Fibroblast of lung (primary cell): ENCODE data around the gene DARS1. TPM values are rescaled to one million over a fixed set of nuclear protein-coding genes. Genes with fewer than 3 reads are reported as not detected.

ENCODE experiments used
- DNase-seq, 2 donors: peaks; one replicate each; pipeline versions ENCODE4 v3.0.0 to v3.0.0-alpha.2; 2010; ENCODE audit warnings: low read depth in 2 of 2
- H2AFZ ChIP-seq: 2 replicates; pipeline ENCODE4 v1.5.1; 2012; ENCODE audit warnings: low read length, control low read depth, inconsistent platforms
- H3K27ac ChIP-seq: 2 replicates; pipeline ENCODE4 v1.5.1; 2011; ENCODE audit warnings: low read length, control low read depth; ENCODE audit not compliant: insufficient read depth
- H3K27me3 ChIP-seq: 2 replicates; pipeline ENCODE4 v1.5.1; 2011; ENCODE audit warnings: mild to moderate bottlenecking, low read length; ENCODE audit not compliant: control insufficient read depth, insufficient read depth
- H3K36me3 ChIP-seq: 2 replicates; pipeline ENCODE4 v1.5.1; 2011; ENCODE audit warnings: low read length; ENCODE audit not compliant: control insufficient read depth, insufficient read depth
- H3K4me1 ChIP-seq: 2 replicates; pipeline ENCODE4 v1.5.1; 2011; ENCODE audit warnings: low read length; ENCODE audit not compliant: control insufficient read depth, insufficient read depth; ENCODE audit errors: extremely low read depth
- H3K4me2 ChIP-seq: 2 replicates; pipeline ENCODE4 v1.5.1; 2011; ENCODE audit warnings: low read length, control low read depth; ENCODE audit not compliant: insufficient read depth; ENCODE audit errors: extremely low read depth
- H3K4me3 ChIP-seq, 4 experiments: fragments of 200-600 bp in 1 of 4; sonication (generic) in 1 of 4; replicated peaks in 1 of 4; 2 replicates each; pipeline ENCODE4 v1.5.1; 2011 to 2016; ENCODE audit warnings: low read length in 4 of 4, low read depth in 3 of 4, mild to moderate bottlenecking in 3 of 4, control low read depth in 2 of 4, inconsistent platforms in 1 of 4, mixed read lengths in 1 of 4; ENCODE audit not compliant: insufficient read depth in 1 of 4; ENCODE audit errors: control extremely low read depth in 1 of 4
- H3K79me2 ChIP-seq: 2 replicates; pipeline ENCODE4 v1.5.1; 2012; ENCODE audit warnings: mild to moderate bottlenecking, low read length, inconsistent platforms; ENCODE audit not compliant: control insufficient read depth, insufficient read depth
- H3K9ac ChIP-seq: 2 replicates; pipeline ENCODE4 v1.5.1; 2011; ENCODE audit warnings: mild to moderate bottlenecking, low read length, control low read depth; ENCODE audit not compliant: insufficient read depth
- H3K9me3 ChIP-seq: 2 replicates; pipeline ENCODE4 v1.5.1; 2012; ENCODE audit warnings: low read depth, low read length; ENCODE audit not compliant: control insufficient read depth, insufficient read depth
- H4K20me1 ChIP-seq: 2 replicates; pipeline ENCODE4 v1.5.1; 2011; ENCODE audit warnings: low read length; ENCODE audit not compliant: control insufficient read depth, insufficient read depth; ENCODE audit errors: extremely low read depth
- EZH2 ChIP-seq: IDR thresholded peaks from 2 replicates; pipeline ENCODE4 v1.5.1; 2012; ENCODE audit warnings: low read length, control low read depth, mild to moderate bottlenecking; ENCODE audit errors: missing control alignments
- polyA plus RNA-seq, 2 donors: library from polyadenylated mRNA; depleted of rRNA in 1 of 2; stranded (reverse) in 1 of 2; unstranded in 1 of 2; fragments of >200 nt; gene quantifications; 2 replicates each; pipeline ENCODE4 v1.2.1, GENCODE V29; 2011 to 2012; ENCODE audit warnings: missing spikeins in 1 of 2
- total RNA-seq: library from RNA; depleted of rRNA; stranded (reverse); fragments of >200 nt; gene quantifications from 2 replicates; pipeline ENCODE4 v1.2.1, GENCODE V29; 2014
- TF ChIP-seq, protein P1 (sequence below), 2 donors: IDR thresholded peaks in 1 of 2; conservative IDR thresholded peaks in 1 of 2; 1 replicate in 1 of 2; 2 replicates in 1 of 2; pipeline ENCODE4 v1.5.1; 2011 to 2012; ENCODE audit warnings: low read length in 2 of 2, control low read depth in 1 of 2, inconsistent platforms in 1 of 2, low read depth in 1 of 2, mild to moderate bottlenecking in 1 of 2

Gene DARS1
- total and polyA plus RNA-seq, 2 donors (not counting 1 experiment from before 2014, with no cell fraction given), result 75.5 to 110 TPM

DNA sequence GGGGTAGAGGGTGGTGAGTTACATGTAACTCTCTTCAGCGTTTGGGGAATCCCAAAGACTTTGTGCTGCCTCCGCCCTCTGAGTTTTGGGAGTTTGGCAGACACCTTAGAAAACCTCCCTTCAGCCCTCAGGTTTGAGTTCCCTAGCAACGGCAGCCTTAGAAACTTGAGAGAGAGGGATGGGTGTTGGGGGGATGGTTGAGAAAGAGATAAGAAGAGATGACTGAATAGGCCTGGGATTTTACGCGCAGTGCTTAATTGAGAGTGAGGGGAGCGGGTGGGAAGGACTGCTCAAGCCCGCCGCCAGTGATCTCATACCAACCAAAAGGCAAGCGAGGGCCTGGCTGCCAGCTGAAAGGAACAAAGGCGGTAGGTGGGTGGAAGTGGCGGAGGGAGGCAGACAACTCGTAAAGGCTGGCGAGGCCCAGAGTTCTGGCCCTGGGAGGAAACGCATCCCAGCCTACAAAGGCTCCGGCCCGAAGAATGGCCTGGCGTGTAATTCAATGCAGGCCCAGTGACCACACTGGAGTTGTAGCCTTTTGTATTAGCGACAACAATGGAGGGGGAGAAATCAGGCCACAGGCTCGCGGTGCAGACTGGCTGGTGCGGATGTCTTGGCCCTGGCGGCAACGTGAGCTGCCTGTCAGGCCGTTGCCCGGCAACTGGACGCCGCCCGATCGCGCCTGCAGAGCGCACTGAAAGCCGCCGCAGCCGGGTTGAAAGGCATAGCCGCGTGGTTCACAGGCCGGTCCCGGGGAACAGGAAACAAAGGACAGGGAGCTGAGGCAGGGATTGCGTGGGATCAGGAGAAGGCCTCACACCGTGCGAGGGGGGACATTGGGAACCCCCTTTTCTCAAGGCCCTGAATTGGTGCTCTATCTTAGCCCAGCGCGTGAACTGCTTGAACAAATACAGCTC lies 39.9 kb upstream of the DARS1 start:
- Histone ChIP-seq H3K4me1 (no peaks in the 10 kb centered on the region), H3K9ac (no peak overlapping the region), H4K20me1 (no peaks in the 10 kb centered on the region), H3K36me3 (no peaks in the 10 kb centered on the region), H3K4me3 (no peak overlapping the region), H3K27ac (no peak overlapping the region), H3K79me2 (no peaks in the 10 kb centered on the region), H2AFZ (peak overlapping the region; percentile 38), H3K9me3 (no peaks in the 10 kb centered on the region), H3K4me2 (no peak overlapping the region), H3K27me3 (no peaks in the 10 kb centered on the region)
- DNase-seq, result peak; percentile 49 to 86
- no peak for TF ChIP-seq EZH2
- TF ChIP-seq, protein P1, sequence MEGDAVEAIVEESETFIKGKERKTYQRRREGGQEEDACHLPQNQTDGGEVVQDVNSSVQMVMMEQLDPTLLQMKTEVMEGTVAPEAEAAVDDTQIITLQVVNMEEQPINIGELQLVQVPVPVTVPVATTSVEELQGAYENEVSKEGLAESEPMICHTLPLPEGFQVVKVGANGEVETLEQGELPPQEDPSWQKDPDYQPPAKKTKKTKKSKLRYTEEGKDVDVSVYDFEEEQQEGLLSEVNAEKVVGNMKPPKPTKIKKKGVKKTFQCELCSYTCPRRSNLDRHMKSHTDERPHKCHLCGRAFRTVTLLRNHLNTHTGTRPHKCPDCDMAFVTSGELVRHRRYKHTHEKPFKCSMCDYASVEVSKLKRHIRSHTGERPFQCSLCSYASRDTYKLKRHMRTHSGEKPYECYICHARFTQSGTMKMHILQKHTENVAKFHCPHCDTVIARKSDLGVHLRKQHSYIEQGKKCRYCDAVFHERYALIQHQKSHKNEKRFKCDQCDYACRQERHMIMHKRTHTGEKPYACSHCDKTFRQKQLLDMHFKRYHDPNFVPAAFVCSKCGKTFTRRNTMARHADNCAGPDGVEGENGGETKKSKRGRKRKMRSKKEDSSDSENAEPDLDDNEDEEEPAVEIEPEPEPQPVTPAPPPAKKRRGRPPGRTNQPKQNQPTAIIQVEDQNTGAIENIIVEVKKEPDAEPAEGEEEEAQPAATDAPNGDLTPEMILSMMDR (conservative IDR thresholded peaks at IDR 0.05 in 1 of 2, IDR thresholded peaks at IDR 0.05 in 1 of 2; ENCODE audit: low read depth in 1 of 2, low read length in 2 of 2), result no peak

DNA sequence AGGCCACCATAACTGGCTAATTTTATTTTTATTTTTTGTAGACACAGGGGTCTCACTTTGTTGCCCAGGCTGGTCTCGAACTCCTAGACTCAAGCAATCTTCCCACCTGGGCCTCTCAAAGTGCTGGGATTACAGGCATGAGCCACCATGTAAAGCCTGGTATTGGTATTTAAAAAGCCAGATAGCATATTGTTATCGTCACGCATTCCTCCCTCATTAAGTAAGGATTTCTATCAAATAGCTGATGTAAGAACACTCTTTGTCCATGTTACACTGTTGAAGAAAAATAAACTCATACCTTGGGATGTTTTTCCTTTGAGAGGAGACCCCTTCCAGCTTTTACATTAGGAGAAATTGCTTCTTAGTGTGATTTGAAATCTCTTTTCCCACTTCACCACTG lies 39.2 kb upstream of the DARS1 start:
- Histone ChIP-seq H3K27ac (no peak overlapping the region), H2AFZ (no peak overlapping the region), H4K20me1 (no peaks in the 10 kb centered on the region), H3K36me3 (no peaks in the 10 kb centered on the region), H3K4me1 (no peaks in the 10 kb centered on the region), H3K79me2 (no peaks in the 10 kb centered on the region), H3K4me2 (no peak overlapping the region), H3K9ac (no peak overlapping the region), H3K4me3 (no peak overlapping the region), H3K9me3 (no peaks in the 10 kb centered on the region), H3K27me3 (peaks cover 3% of the 10 kb centered on the region)
- TF ChIP-seq, protein P1 (conservative IDR thresholded peaks at IDR 0.05 in 1 of 2, IDR thresholded peaks at IDR 0.05 in 1 of 2; ENCODE audit: low read depth in 1 of 2, low read length in 2 of 2), result no peak
- TF ChIP-seq EZH2, result no peak
- DNase-seq, result peak in 1 of 2 donors; percentile 84

DNA sequence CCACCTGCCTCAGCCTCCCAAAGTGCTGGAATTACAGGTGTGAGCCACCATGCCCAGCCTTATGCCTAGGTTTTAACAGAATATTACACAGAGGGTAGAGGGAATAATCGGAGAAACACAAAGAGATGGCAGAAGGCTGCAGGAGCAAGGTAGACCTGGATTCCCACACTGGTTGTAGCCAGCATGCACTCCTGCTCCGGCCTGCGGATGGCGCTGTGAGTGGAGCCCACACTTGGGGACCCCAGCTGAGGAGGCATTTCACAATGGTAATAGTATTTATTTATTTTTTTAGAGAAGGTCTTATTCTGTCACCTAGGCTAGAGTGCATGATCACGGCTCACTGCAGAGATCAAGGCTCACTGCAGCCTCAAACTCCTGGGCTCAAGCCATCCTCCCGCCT lies 38.8 kb upstream of the DARS1 start:
- H3K4me2 ChIP-seq, result no peak overlapping the region
- H3K27ac ChIP-seq, result no peak overlapping the region
- H3K9me3 ChIP-seq, result no peaks in the 10 kb centered on the region
- no peaks in the 10 kb centered on the region for H3K4me1 ChIP-seq
- TF ChIP-seq, protein P1 (conservative IDR thresholded peaks at IDR 0.05 in 1 of 2, IDR thresholded peaks at IDR 0.05 in 1 of 2; ENCODE audit: low read depth in 1 of 2, low read length in 2 of 2), result no peak
- TF ChIP-seq EZH2, result no peak
- no peak overlapping the region for H3K4me3 ChIP-seq
- H2AFZ ChIP-seq, result no peak overlapping the region
- no peak for DNase-seq
- no peaks in the 10 kb centered on the region for H4K20me1 ChIP-seq
- no peaks in the 10 kb centered on the region for H3K79me2 ChIP-seq
- H3K9ac ChIP-seq, result no peak overlapping the region
- H3K27me3 ChIP-seq, result peaks cover 3% of the 10 kb centered on the region
- no peaks in the 10 kb centered on the region for H3K36me3 ChIP-seq
